GM23338 (cell line): ENCODE measurements around the gene MPRIP. TPM values are rescaled to one million over a fixed set of nuclear protein-coding genes. Genes with fewer than 3 reads are reported as not detected.

Experiments used
- ATAC-seq: fragments of 200-7000 bp; cut with Tn5 transposase; 3 replicates; pipeline ENCODE4 v1.9.1; 2020
- DNase-seq: peaks from one replicate; pipeline ENCODE4 v3.0.0-alpha.2; 2015; ENCODE audit warnings: low spot score
- H2AFZ ChIP-seq: fragments of 200-600 bp; sonication (generic); 2 replicates; pipeline ENCODE4 v1.8.0; 2016; ENCODE audit warnings: antibody characterized with exemption, mild to moderate bottlenecking, moderate library complexity
- H3F3A ChIP-seq: fragments of 200-600 bp; sonication (generic); replicated peaks from 2 replicates; pipeline ENCODE4 v1.8.0; 2017; ENCODE audit warnings: antibody characterized with exemption, mixed run types, low read depth
- H3K27ac ChIP-seq: fragments of 200-600 bp; sonication (generic); 2 replicates; pipeline ENCODE4 v1.6.1; 2016; ENCODE audit warnings: low read depth
- H3K27me3 ChIP-seq: fragments of 200-600 bp; sonication (generic); 2 replicates; pipeline ENCODE4 v1.8.0; 2016; ENCODE audit warnings: mild to moderate bottlenecking, mixed run types, moderate library complexity; ENCODE audit not compliant: insufficient read depth
- H3K36me3 ChIP-seq: fragments of 200-600 bp; sonication (generic); 2 replicates; pipeline ENCODE4 v1.8.0; 2016; ENCODE audit warnings: mild to moderate bottlenecking; ENCODE audit not compliant: insufficient read depth
- H3K4me1 ChIP-seq: fragments of 200-600 bp; sonication (generic); 2 replicates; pipeline ENCODE4 v1.8.0; 2016; ENCODE audit warnings: mild to moderate bottlenecking, moderate library complexity; ENCODE audit not compliant: insufficient read depth
- H3K4me2 ChIP-seq: fragments of 200-600 bp; sonication (generic); 2 replicates; pipeline ENCODE4 v1.7.1; 2017; ENCODE audit warnings: mixed run types
- H3K4me3 ChIP-seq: fragments of 200-600 bp; sonication (generic); 2 replicates; pipeline ENCODE4 v1.6.1; 2016; ENCODE audit warnings: mixed run types
- H3K79me2 ChIP-seq: fragments of 200-600 bp; sonication (generic); replicated peaks from 2 replicates; pipeline ENCODE4 v1.8.0; 2017; ENCODE audit warnings: mild to moderate bottlenecking; ENCODE audit not compliant: insufficient read depth
- H3K9me2 ChIP-seq: fragments of 200-600 bp; sonication (generic); 2 replicates; pipeline ENCODE4 v1.8.0; 2017; ENCODE audit not compliant: insufficient read depth
- H4K20me1 ChIP-seq: fragments of 200-600 bp; sonication (generic); replicated peaks from 2 replicates; pipeline ENCODE4 v1.8.0; 2017; ENCODE audit warnings: mild to moderate bottlenecking; ENCODE audit not compliant: insufficient read depth
- H3K27ac Mint-ChIP-seq: 2 replicates; pipeline ENCODE4 v1.8.0; 2020; ENCODE audit warnings: inconsistent platforms, mild to moderate bottlenecking, moderate library complexity, mixed read lengths
- H3K27me3 Mint-ChIP-seq: 3 replicates; pipeline ENCODE4 v1.8.0; 2022; ENCODE audit warnings: low read depth, mild to moderate bottlenecking, moderate library complexity, mixed read lengths, inconsistent platforms; ENCODE audit not compliant: insufficient read depth, poor library complexity
- H3K36me3 Mint-ChIP-seq: 3 replicates; pipeline ENCODE4 v1.8.0; 2021; ENCODE audit warnings: low read depth, mild to moderate bottlenecking, inconsistent platforms, moderate library complexity, mixed read lengths
- H3K4me1 Mint-ChIP-seq: 3 replicates; pipeline ENCODE4 v1.8.0; 2020; ENCODE audit warnings: mild to moderate bottlenecking, inconsistent platforms, mixed read lengths
- H3K4me3 Mint-ChIP-seq: 3 replicates; pipeline ENCODE4 v1.8.0; 2021; ENCODE audit warnings: moderate library complexity, mild to moderate bottlenecking, inconsistent platforms, mixed read lengths
- H3K9me3 Mint-ChIP-seq: 3 replicates; pipeline ENCODE4 v1.8.0; 2020; ENCODE audit warnings: moderate library complexity, mild to moderate bottlenecking, inconsistent platforms, mixed read lengths
- CREB1 ChIP-seq: fragments of 250-450 bp; sonication (Bioruptor Pico); IDR thresholded peaks from 2 replicates; pipeline ENCODE4 v1.5.0; 2020; ENCODE audit warnings: low read depth, mild to moderate bottlenecking, moderate library complexity
- EZH2 ChIP-seq: fragments of 200-600 bp; sonication (generic); IDR thresholded peaks from one replicate; pipeline ENCODE4 v1.8.0; 2017; ENCODE audit warnings: antibody characterized with exemption, mild to moderate bottlenecking, low read depth; ENCODE audit not compliant: unreplicated experiment
- EZH2phosphoT487 ChIP-seq: fragments of 200-600 bp; sonication (generic); IDR thresholded peaks from one replicate; pipeline ENCODE4 v1.8.1; 2018; ENCODE audit warnings: antibody characterized with exemption; ENCODE audit not compliant: unreplicated experiment
- JUNB ChIP-seq: IDR thresholded peaks from one replicate; pipeline ENCODE4 v1.6.1; 2016; ENCODE audit warnings: antibody characterized with exemption; ENCODE audit not compliant: unreplicated experiment
- NANOG ChIP-seq: IDR thresholded peaks from 2 replicates; pipeline ENCODE4 v1.6.1; 2016; ENCODE audit warnings: antibody characterized with exemption, borderline replicate concordance
- POLR2AphosphoS5 ChIP-seq: IDR thresholded peaks from 2 replicates; pipeline ENCODE4 v1.6.1; 2016; ENCODE audit warnings: antibody characterized with exemption, low read depth
- STAT1 ChIP-seq: IDR thresholded peaks from one replicate; pipeline ENCODE4 v1.6.1; 2016; ENCODE audit warnings: antibody characterized with exemption; ENCODE audit not compliant: unreplicated experiment
- ZNF114 ChIP-seq: fragments of 250-450 bp; sonication (Bioruptor Pico); IDR thresholded peaks from 2 replicates; pipeline ENCODE4 v1.5.0; 2020; ENCODE audit warnings: mild to moderate bottlenecking, moderate library complexity
- ZNF462 ChIP-seq: fragments of 250-450 bp; sonication (Bioruptor Pico); IDR thresholded peaks from 2 replicates; pipeline ENCODE4 v1.5.0; 2020; ENCODE audit warnings: mild to moderate bottlenecking, moderate library complexity
- polyA plus RNA-seq: library from polyadenylated mRNA; unstranded; fragments of >200 nt; fragmentation: Nextera tagmentation; extraction: Ambion mirVana; gene quantifications from 2 replicates; pipeline ENCODE4 v1.2.1, GENCODE V29; 2016
- total RNA-seq: library from RNA; depleted of rRNA; stranded (reverse); fragments of >200 nt; shearing (Covaris generic); gene quantifications from 2 replicates; pipeline ENCODE4 v1.2.3, GENCODE V29; 2014
- TF ChIP-seq, protein P1 (sequence below), 2 experiments: fragments of 200-600 bp in 1 of 2; sonication (generic) in 1 of 2; conservative IDR thresholded peaks; 2 replicates each; pipeline versions ENCODE4 v1.5.1 to v1.6.1; 2016 to 2017; ENCODE audit warnings: antibody characterized with exemption in 2 of 2, low read depth in 2 of 2, mild to moderate bottlenecking in 2 of 2, moderate library complexity in 1 of 2
- TF ChIP-seq, protein P2 (sequence below): IDR thresholded peaks from one replicate; pipeline ENCODE4 v1.6.1; 2018; ENCODE audit warnings: antibody characterized with exemption; ENCODE audit not compliant: unreplicated experiment

The MPRIP gene
- total and polyA plus RNA-seq, 2 experiments from 2014 or later: 39.3 to 113 TPM

- TF ChIP-seq EZH2phosphoT487: no peak
Observed at GRCh38 chr17:17221329-17221728, 179.1 kb downstream of the MPRIP start (continued).

DNA sequence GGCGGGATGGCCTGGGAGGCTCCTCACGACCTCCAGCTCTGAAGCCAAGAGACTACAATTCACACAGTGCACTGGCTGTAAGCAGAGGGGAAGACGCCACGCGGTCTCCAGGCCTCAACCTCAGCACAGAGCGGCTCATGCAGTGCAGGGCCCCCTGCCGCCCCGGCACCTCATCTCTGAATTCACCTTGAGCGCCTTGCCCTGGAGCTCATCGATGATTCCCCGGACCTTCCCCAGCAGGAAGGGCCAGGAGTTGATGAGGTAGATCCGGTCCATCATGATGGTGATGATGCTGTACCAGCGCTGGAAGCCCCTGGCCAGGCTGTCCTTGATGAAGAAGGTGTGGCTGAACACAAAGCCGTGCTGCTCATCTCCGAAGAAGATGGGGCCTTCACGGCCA is 181.5 kb downstream of the MPRIP start:
- no peaks in the 10 kb centered on the region for H3K9me3 Mint-ChIP-seq
- no peaks in the 10 kb centered on the region; the same call in 1 of the 3 replicates for H3K4me1 Mint-ChIP-seq
- Histone ChIP-seq H3K79me2 (no peaks in the 10 kb centered on the region), H3K4me1 (no peaks in the 10 kb centered on the region), H3K4me2 (no peak overlapping the region), H3F3A (no peaks in the 10 kb centered on the region), H2AFZ (no peak overlapping the region), H3K27me3 (no peaks in the 10 kb centered on the region), H3K27ac (no peak overlapping the region), H3K4me3 (no peak overlapping the region), H3K9me2 (no peaks in the 10 kb centered on the region), H4K20me1 (peaks cover 6% of the 10 kb centered on the region; the same call in 1 of the 2 replicates), H3K36me3 (peaks cover 23% of the 10 kb centered on the region)
- DNase-seq (no peak), ATAC-seq (no peak)
- TF ChIP-seq JUNB: no peak
- no peak for TF ChIP-seq ZNF114 (CRISPR knock-in tag)
- TF ChIP-seq, protein P1, sequence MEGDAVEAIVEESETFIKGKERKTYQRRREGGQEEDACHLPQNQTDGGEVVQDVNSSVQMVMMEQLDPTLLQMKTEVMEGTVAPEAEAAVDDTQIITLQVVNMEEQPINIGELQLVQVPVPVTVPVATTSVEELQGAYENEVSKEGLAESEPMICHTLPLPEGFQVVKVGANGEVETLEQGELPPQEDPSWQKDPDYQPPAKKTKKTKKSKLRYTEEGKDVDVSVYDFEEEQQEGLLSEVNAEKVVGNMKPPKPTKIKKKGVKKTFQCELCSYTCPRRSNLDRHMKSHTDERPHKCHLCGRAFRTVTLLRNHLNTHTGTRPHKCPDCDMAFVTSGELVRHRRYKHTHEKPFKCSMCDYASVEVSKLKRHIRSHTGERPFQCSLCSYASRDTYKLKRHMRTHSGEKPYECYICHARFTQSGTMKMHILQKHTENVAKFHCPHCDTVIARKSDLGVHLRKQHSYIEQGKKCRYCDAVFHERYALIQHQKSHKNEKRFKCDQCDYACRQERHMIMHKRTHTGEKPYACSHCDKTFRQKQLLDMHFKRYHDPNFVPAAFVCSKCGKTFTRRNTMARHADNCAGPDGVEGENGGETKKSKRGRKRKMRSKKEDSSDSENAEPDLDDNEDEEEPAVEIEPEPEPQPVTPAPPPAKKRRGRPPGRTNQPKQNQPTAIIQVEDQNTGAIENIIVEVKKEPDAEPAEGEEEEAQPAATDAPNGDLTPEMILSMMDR (conservative IDR thresholded peaks at IDR 0.05; ENCODE audit: low read depth in 2 of 2): no peak
- no peak for TF ChIP-seq ZNF462
- no peak for TF ChIP-seq POLR2AphosphoS5
- TF ChIP-seq EZH2phosphoT487: no peak
- TF ChIP-seq NANOG: no peak
- TF ChIP-seq CREB1: no peak
- no peak for TF ChIP-seq EZH2
- TF ChIP-seq, protein P2, sequence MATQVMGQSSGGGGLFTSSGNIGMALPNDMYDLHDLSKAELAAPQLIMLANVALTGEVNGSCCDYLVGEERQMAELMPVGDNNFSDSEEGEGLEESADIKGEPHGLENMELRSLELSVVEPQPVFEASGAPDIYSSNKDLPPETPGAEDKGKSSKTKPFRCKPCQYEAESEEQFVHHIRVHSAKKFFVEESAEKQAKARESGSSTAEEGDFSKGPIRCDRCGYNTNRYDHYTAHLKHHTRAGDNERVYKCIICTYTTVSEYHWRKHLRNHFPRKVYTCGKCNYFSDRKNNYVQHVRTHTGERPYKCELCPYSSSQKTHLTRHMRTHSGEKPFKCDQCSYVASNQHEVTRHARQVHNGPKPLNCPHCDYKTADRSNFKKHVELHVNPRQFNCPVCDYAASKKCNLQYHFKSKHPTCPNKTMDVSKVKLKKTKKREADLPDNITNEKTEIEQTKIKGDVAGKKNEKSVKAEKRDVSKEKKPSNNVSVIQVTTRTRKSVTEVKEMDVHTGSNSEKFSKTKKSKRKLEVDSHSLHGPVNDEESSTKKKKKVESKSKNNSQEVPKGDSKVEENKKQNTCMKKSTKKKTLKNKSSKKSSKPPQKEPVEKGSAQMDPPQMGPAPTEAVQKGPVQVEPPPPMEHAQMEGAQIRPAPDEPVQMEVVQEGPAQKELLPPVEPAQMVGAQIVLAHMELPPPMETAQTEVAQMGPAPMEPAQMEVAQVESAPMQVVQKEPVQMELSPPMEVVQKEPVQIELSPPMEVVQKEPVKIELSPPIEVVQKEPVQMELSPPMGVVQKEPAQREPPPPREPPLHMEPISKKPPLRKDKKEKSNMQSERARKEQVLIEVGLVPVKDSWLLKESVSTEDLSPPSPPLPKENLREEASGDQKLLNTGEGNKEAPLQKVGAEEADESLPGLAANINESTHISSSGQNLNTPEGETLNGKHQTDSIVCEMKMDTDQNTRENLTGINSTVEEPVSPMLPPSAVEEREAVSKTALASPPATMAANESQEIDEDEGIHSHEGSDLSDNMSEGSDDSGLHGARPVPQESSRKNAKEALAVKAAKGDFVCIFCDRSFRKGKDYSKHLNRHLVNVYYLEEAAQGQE: no peak
- TF ChIP-seq STAT1: no peak
- H3K27ac Mint-ChIP-seq: no peak overlapping the region
- no peak overlapping the region for H3K4me3 Mint-ChIP-seq
- H3K27me3 Mint-ChIP-seq: peaks cover 18% of the 10 kb centered on the region
- H3K36me3 Mint-ChIP-seq: peaks cover 80% of the 10 kb centered on the region
